Measurements from ENCODE around the gene PCSK6. TPM values are rescaled to one million over a fixed set of nuclear protein-coding genes. Genes with fewer than 3 reads are reported as not detected.

The PCSK6 gene
- polyA plus RNA-seq, 5 donors, result 20.9 to 25.5 (median 21.8) TPM

- DNase-seq, result no peak
Observed at GRCh38 chr15:101283931-101284330, 205.6 kb downstream of the PCSK6 start.

GRCh38 chr15:101280007-101280406 lies 209.5 kb downstream of the PCSK6 start:
- DNase-seq, result no peak

- no peak for DNase-seq
Observed at GRCh38 chr15:101277943-101278564, 211.5 kb downstream of the PCSK6 start.

- peak; percentile 89 to 92 for DNase-seq
Observed at GRCh38 chr15:101277038-101277822, 212.3 kb downstream of the PCSK6 start, which contains the start of gene SELENOS. Gene SELENOS, minus strand, starts transcription at chr15:101277485. Its CDS starts 68 bp downstream, at chr15:101277417.

- DNase-seq, result no peak
Observed at GRCh38 chr15:101276501-101277037, 212.9 kb downstream of the PCSK6 start.

- DNase-seq, result no peak
Observed at GRCh38 chr15:101275018-101275417, 214.5 kb downstream of the PCSK6 start.

- DNase-seq, result no peak
Observed at GRCh38 chr15:101273534-101273933, 216.0 kb downstream of the PCSK6 start.

GRCh38 chr15:101272584-101272983 lies 216.9 kb downstream of the PCSK6 start:
- DNase-seq, result no peak

GRCh38 chr15:101269479-101270223 lies 219.9 kb downstream of the PCSK6 start:
- no peak for DNase-seq

- DNase-seq, result no peak
Observed at GRCh38 chr15:101267320-101268104, 222.0 kb downstream of the PCSK6 start.

GRCh38 chr15:101266787-101267186 lies 222.7 kb downstream of the PCSK6 start:
- DNase-seq, result no peak

- DNase-seq, result no peak
Observed at GRCh38 chr15:101266034-101266433, 223.5 kb downstream of the PCSK6 start.

GRCh38 chr15:101264911-101265641 lies 224.4 kb downstream of the PCSK6 start:
- DNase-seq, result no peak

GRCh38 chr15:101264011-101264410 lies 225.5 kb downstream of the PCSK6 start:
- DNase-seq, result no peak

- no peak for DNase-seq
Observed at GRCh38 chr15:101262551-101262950, 227.0 kb downstream of the PCSK6 start.

GRCh38 chr15:101258238-101259144 lies 231.0 kb downstream of the PCSK6 start:
- DNase-seq, result peak in 1 of 2 donors; percentile 72

- DNase-seq, result no peak
Observed at GRCh38 chr15:101256757-101257156, 232.8 kb downstream of the PCSK6 start.

- peak in 1 of 2 donors; percentile 56 for DNase-seq
Observed at GRCh38 chr15:101255615-101256241, 233.8 kb downstream of the PCSK6 start.

GRCh38 chr15:101255051-101255395 lies 234.5 kb downstream of the PCSK6 start:
- peak in 1 of 2 donors; percentile 54 for DNase-seq

Data from right lung (tissue), 5 donors.